Heart left ventricle (tissue), 13 donors: ENCODE measurements around the gene MACROD1.

Experiments used
- POLR2A ChIP-seq, 2 donors: fragments of 450-650 bp; IDR thresholded peaks; one replicate each; pipeline ENCODE4 v1.6.1; 2017; ENCODE audit warnings: antibody characterized with exemption in 2 of 2, mild to moderate bottlenecking in 2 of 2, moderate library complexity in 2 of 2
- TF ChIP-seq, protein P1 (sequence below), 12 donors: fragments of 200-600 bp; sonication (generic) in 4 of 12; IDR thresholded peaks; one replicate each; pipeline versions ENCODE4 v1.5.0 to v1.8.0; 2018 to 2022; ENCODE audit warnings: antibody characterized with exemption in 12 of 12, mild to moderate bottlenecking in 5 of 12
- donor health status: ischemic (EF 13 %, LVEDD 7.1; RV severe dilation, severe dysfunction).
- donor health status: DM: no; HTN: yes; CAD: no.
- donor health status: DM: no; HTN: no; CAD: no.
- donor health status: ischemic (EF 25% LVEDD 6.9; RV normal size, moderate dysfunction).
- donor health status: ischemic (EF 25% LVEDD 5.7; RV mildly dilated, moderate dysfunction).
- donor health status: ischemic (EF 35%, LVEDD 5.7; RV mildly dilated, moderate dysfunction).
- donor health status: nonischemic (EF 11% LVEDD 7.7; RV severe dilation, severe dysfunction).
- donor health status: DM: yes; HTN: yes; CAD: no.
- donor health status: PGD.
- donor health status: ischemic (EF 29% LVEDD 5.4; RV normal size, mild dysfunction).
- donor health status: nonischemic (EF 23%, LVEDD 6.1; RV moderate dilation, normal function).

DNA sequence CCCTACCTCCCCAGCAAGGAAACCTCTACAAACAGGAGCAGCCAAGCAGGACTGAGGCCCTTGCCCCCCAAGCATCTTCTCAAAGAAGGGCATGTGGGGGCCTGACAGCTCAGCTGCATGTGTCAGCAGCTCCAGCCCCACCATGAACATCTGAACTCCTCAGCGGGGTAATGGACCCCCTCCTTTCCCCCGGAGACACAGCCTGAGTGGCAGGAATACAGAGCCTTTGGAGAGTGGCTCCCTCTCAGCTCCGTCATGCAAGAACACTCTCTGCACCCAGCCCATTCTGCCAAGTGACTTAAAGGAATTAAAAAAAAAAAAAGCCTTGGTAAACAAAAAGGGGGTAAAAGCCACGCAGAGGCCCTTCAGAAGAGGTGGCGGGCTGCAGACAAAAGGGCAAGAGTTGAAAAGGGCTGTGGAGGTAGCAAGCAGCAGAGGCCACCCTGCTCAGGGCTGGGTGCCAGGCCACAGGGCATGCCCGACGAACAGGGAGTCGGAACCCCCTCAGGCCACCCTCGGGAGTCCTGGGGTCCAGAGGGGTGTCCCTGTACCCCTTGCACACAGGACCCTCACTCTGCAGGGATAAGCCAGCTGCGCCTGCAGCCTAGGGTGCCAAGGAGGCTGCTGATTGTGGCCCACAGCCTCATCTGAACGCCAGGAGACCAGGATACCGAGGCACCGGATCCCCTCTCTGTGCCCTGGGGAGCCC lies 62.5 kb downstream of the MACROD1 start:
- TF ChIP-seq, protein P1, sequence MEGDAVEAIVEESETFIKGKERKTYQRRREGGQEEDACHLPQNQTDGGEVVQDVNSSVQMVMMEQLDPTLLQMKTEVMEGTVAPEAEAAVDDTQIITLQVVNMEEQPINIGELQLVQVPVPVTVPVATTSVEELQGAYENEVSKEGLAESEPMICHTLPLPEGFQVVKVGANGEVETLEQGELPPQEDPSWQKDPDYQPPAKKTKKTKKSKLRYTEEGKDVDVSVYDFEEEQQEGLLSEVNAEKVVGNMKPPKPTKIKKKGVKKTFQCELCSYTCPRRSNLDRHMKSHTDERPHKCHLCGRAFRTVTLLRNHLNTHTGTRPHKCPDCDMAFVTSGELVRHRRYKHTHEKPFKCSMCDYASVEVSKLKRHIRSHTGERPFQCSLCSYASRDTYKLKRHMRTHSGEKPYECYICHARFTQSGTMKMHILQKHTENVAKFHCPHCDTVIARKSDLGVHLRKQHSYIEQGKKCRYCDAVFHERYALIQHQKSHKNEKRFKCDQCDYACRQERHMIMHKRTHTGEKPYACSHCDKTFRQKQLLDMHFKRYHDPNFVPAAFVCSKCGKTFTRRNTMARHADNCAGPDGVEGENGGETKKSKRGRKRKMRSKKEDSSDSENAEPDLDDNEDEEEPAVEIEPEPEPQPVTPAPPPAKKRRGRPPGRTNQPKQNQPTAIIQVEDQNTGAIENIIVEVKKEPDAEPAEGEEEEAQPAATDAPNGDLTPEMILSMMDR (IDR thresholded peaks at IDR 0.05): no peak
- no peak for TF ChIP-seq POLR2A (IDR thresholded peaks at IDR 0.05)
